Skeletal muscle tissue (tissue), 4 donors: Measurements from ENCODE around the gene TEX10. TPM values are rescaled to one million over a fixed set of nuclear protein-coding genes. Genes with fewer than 3 reads are reported as not detected.
"Not testable (repeated sequence)": the region's sequence is repeated elsewhere in the genome, so short reads cannot be mapped to it uniquely, and the experiment has no call there.

Source experiments
- H3K27ac ChIP-seq: one replicate; pipeline ENCODE4 v1.7.0; 2013; ENCODE audit warnings: mild to moderate bottlenecking, low read depth, low read length, inconsistent platforms
- H3K27me3 ChIP-seq, 3 donors: one replicate each; pipeline ENCODE4 v1.7.0; 2013; ENCODE audit warnings: low read length in 3 of 3; ENCODE audit not compliant: control insufficient read depth in 3 of 3, insufficient read depth in 3 of 3
- H3K36me3 ChIP-seq, 3 donors: one replicate each; pipeline ENCODE4 v1.7.0; 2013; ENCODE audit warnings: low read length in 3 of 3; ENCODE audit not compliant: control insufficient read depth in 3 of 3, insufficient read depth in 3 of 3
- H3K4me1 ChIP-seq, 3 donors: one replicate each; pipeline ENCODE4 v1.7.0; 2013; ENCODE audit warnings: low read length in 3 of 3, mild to moderate bottlenecking in 3 of 3; ENCODE audit not compliant: control insufficient read depth in 3 of 3, insufficient read depth in 3 of 3
- H3K4me3 ChIP-seq, 3 donors: one replicate each; pipeline ENCODE4 v1.7.0; 2013; ENCODE audit warnings: low read length in 3 of 3
- H3K9ac ChIP-seq, 3 donors: one replicate each; pipeline ENCODE4 v1.7.0; 2013; ENCODE audit warnings: low read length in 3 of 3, mild to moderate bottlenecking in 3 of 3, moderate library complexity in 2 of 3, low read depth in 1 of 3
- H3K9me3 ChIP-seq, 3 donors: one replicate each; pipeline ENCODE4 v1.7.0; 2013; ENCODE audit warnings: low read length in 3 of 3; ENCODE audit not compliant: control insufficient read depth in 3 of 3
- total RNA-seq: library from RNA; depleted of rRNA; stranded (reverse); fragments of >200 nt; gene quantifications from one replicate; pipeline ENCODE4 v1.2.3, GENCODE V29; 2014
- donor health status: Osteomylitis.

Gene TEX10
- 29.2 TPM for total RNA-seq

DNA sequence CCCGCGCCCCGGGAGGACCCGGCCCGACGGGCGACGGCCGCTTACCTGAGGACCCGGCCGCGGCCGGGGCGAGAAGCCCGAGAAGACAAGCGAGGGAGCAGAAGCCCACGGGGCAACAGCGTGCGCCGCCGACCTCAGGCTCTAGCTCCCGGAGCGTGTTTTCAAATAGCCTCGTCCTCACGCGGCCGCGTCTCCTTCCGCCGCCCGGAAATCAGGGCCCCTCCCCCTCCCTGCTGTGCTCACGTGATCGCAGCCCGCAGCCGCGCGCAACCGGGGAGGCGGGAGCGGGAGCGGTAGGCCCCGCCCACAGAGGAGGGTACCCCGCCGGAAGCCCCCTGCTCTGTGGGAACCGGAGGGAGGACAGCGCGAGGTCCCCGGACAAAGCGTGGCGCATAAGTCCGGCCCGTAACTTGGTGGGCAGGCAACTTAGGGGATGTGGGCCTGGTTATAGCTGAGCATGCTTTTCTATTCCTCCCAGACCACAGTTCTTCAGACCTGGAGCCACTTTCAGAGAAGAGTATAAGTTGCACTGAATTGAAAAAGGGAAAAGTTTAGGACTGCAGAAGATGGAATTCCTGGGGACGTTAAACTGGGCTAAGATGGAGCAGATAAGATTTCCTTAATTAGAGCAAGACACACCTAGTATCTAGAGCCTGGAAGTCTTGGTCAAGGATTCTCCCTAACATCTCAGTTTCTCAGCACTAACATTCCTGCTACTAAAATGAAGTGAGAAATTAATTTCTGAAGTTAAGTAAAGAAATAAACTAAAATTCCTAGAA is at the start of gene TEX10:
TSS of gene TEX10 (minus strand) at position 216 of the 779 bp plus-strand sequence. CDS start 3,579 bp downstream, outside the sequence.
- no peaks in the 10 kb centered on the region for H3K9me3 ChIP-seq
- peaks cover 0 to 9% (median 8%) of the 10 kb centered on the region in 3 donors for H3K4me1 ChIP-seq
- H3K27me3 ChIP-seq = no peaks in the 10 kb centered on the region
- peak within 1 kb of the TSS; percentile 72 for H3K27ac ChIP-seq
- no peaks in the 10 kb centered on the region for H3K36me3 ChIP-seq
- peak within 1 kb of the TSS; percentile 81 to 92 (median 90) for H3K4me3 ChIP-seq
- peak within 1 kb of the TSS; percentile 82 to 88 (median 87) for H3K9ac ChIP-seq

- H3K4me1 ChIP-seq = no peaks in the 10 kb centered on the region
- no peak overlapping the region for H3K9ac ChIP-seq
- H3K27ac ChIP-seq = no peak overlapping the region
- H3K36me3 ChIP-seq = no peaks in the 10 kb centered on the region
- H3K27me3 ChIP-seq = no peaks in the 10 kb centered on the region
- no peak overlapping the region for H3K4me3 ChIP-seq
- H3K9me3 ChIP-seq = no peaks in the 10 kb centered on the region
These were observed 48.3 kb upstream of the TEX10 start for GRCh38 chr9:100401042-100401441.

- H3K27ac ChIP-seq = no peak overlapping the region
- no peak overlapping the region for H3K4me3 ChIP-seq
- H3K27me3 ChIP-seq = no peaks in the 10 kb centered on the region
- H3K9ac ChIP-seq = no peak overlapping the region
- no peaks in the 10 kb centered on the region for H3K4me1 ChIP-seq
- H3K9me3 ChIP-seq = no peaks in the 10 kb centered on the region
- no peaks in the 10 kb centered on the region for H3K36me3 ChIP-seq
These were observed 45.0 kb upstream of the TEX10 start for GRCh38 chr9:100397529-100398266.

GRCh38 chr9:100396769-100397168 is 44.0 kb upstream of the TEX10 start:
- no peak overlapping the region for H3K4me3 ChIP-seq

DNA sequence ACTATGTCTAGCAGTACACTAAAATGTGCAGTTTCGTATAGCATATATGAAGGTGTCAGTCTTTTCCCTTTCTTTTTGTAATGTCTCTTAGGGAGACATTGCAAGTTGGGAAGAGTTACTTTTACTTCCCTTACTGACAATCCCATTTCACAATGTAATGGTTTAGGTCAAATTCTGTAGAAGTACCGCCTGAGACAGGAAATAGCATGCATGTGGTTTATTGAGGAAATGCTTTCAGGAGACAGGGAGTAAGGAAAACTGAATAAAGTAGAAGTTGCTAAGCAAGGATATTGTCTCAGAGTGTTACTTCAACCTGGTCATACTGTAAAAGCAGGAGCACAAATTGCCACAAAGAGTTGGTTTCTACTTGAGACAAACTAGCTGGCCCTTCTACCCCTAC is 42.1 kb upstream of the TEX10 start:
- no peak overlapping the region for H3K27ac ChIP-seq

More at GRCh38 chr9:100396769-100397168, 44.0 kb upstream of the TEX10 start:
- H3K27ac ChIP-seq = no peak overlapping the region
- no peaks in the 10 kb centered on the region for H3K27me3 ChIP-seq
- H3K9ac ChIP-seq = no peak overlapping the region
- H3K36me3 ChIP-seq = no peaks in the 10 kb centered on the region
- no peaks in the 10 kb centered on the region for H3K4me1 ChIP-seq
- no peaks in the 10 kb centered on the region for H3K9me3 ChIP-seq

GRCh38 chr9:100394032-100394695 is 41.4 kb upstream of the TEX10 start:
- Histone ChIP-seq H3K4me1 (no peaks in the 10 kb centered on the region), H3K36me3 (no peaks in the 10 kb centered on the region), H3K4me3 (no peak overlapping the region), H3K27ac (no peak overlapping the region), H3K27me3 (no peaks in the 10 kb centered on the region), H3K9me3 (no peaks in the 10 kb centered on the region), H3K9ac (no peak overlapping the region)

More for the DNA sequence above, 42.1 kb upstream of the TEX10 start:
- H3K9me3 ChIP-seq = no peaks in the 10 kb centered on the region
- no peak overlapping the region for H3K9ac ChIP-seq
- H3K36me3 ChIP-seq = no peaks in the 10 kb centered on the region
- H3K4me3 ChIP-seq = no peak overlapping the region
- H3K27me3 ChIP-seq = no peaks in the 10 kb centered on the region
- H3K4me1 ChIP-seq = no peaks in the 10 kb centered on the region

- H3K9me3 ChIP-seq, H3K27me3 ChIP-seq, H3K9ac ChIP-seq, H3K36me3 ChIP-seq, H3K27ac ChIP-seq, H3K4me1 ChIP-seq, H3K4me3 ChIP-seq: not testable (repeated sequence)
These were observed 40.2 kb upstream of the TEX10 start for GRCh38 chr9:100392989-100393388.

DNA sequence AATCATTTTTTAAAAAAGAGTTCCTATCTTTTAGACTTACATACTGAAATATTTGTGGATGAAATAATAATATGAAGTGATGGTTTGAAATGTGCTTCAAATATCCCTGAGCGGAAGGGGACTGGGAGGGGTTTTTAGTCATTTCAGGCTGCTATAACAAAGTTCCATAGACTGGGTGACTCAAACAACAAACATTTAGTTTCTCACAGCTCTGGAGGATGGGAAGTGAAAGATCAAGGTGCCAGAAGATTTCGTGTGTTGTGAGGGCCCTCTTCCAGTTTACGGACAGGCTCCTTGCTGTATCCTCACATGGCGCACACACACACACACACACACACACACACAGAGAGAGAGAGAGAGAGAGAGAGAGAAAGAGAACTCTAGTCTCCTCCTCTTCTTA is 27.1 kb upstream of the TEX10 start:
- Histone ChIP-seq H3K27me3 (no peaks in the 10 kb centered on the region), H3K4me3 (no peak overlapping the region), H3K9me3 (peaks cover 0 to 4% (median 0%) of the 10 kb centered on the region in 3 donors), H3K27ac (no peak overlapping the region), H3K36me3 (no peaks in the 10 kb centered on the region), H3K4me1 (no peaks in the 10 kb centered on the region), H3K9ac (no peak overlapping the region)

DNA sequence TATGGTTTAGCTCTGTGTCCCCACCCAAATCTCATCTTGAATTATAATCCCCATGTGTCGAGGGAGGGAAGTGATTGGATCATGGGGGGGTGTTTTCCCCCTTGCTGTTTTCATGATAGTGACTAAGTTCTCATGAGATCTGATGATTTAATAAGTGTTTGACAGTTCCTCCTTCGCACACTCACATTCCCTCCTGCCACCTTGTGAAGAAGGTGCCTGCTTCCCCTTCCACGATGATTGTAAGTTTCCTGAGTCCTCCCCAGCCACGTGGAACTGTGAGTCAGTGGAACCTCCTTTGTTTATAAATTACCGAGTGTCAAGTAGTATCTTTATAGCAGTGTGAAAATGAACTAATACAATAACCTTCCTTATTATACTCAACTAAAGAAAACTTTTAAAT is 24.3 kb upstream of the TEX10 start:
- Histone ChIP-seq H3K9me3 (no peaks in the 10 kb centered on the region), H3K9ac (no peak overlapping the region)

DNA sequence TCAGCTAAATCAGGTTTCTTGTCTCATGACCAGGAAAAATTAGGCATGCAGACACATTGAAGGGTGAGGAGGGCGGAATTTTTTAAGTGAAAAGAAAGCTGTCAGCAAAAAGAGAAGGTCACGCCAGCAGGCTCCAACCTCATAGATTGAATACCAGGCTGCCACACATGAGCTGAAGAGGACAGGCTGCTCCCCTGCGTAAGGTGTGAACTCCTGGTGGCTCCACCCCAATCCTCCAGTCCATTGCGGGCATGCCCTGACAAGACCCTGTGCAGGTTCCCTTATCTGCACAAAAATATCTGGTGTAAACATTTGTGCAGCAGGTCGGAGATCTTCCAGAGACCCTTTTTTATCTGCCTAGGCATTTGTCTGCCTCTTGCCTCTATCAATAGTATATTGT is 22.9 kb upstream of the TEX10 start:
- Histone ChIP-seq H3K9me3 (no peaks in the 10 kb centered on the region), H3K4me3 (no peak overlapping the region), H3K9ac (no peak overlapping the region), H3K27me3 (no peaks in the 10 kb centered on the region), H3K4me1 (no peaks in the 10 kb centered on the region), H3K27ac (no peak overlapping the region), H3K36me3 (no peaks in the 10 kb centered on the region)

More for the DNA sequence above, 24.3 kb upstream of the TEX10 start:
- Histone ChIP-seq H3K4me3 (no peak overlapping the region), H3K27me3 (no peaks in the 10 kb centered on the region), H3K27ac (no peak overlapping the region), H3K36me3 (no peaks in the 10 kb centered on the region), H3K4me1 (no peaks in the 10 kb centered on the region)
